Superior temporal gyrus (tissue), 1 donor: Measurements from ENCODE around the gene VSNL1.

ENCODE experiments used
- DNase-seq: peaks from one replicate; pipeline ENCODE4 v3.0.0-alpha.2; 2016; ENCODE audit errors: extremely low spot score

Gene VSNL1

GRCh38 chr2:17614174-17614930 lies 73.9 kb downstream of the VSNL1 start:
- no peak for DNase-seq

DNA sequence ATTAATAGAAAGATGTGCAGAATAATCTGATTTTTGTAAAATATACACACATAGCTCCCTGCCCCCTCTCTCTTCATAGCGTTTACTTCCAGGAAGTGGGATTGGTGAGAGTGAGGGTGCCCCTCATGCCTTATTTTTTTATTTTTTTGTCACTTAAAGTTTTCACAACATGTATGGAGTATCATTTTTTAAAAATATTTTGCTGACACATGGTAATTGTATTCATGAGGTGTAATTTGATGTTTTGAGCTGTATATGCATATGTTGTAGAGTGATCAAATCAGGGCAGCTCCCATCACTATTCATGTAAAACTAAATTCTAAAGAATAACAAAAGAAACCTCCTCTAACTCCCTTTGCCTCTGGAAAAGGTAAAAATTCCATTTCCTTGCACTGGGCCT lies 74.7 kb downstream of the VSNL1 start:
- no peak for DNase-seq

- DNase-seq, result no peak
Measured at GRCh38 chr2:17615728-17616351, 75.3 kb downstream of the VSNL1 start.

GRCh38 chr2:17616405-17616804 lies 75.9 kb downstream of the VSNL1 start:
- DNase-seq, result no peak

DNA sequence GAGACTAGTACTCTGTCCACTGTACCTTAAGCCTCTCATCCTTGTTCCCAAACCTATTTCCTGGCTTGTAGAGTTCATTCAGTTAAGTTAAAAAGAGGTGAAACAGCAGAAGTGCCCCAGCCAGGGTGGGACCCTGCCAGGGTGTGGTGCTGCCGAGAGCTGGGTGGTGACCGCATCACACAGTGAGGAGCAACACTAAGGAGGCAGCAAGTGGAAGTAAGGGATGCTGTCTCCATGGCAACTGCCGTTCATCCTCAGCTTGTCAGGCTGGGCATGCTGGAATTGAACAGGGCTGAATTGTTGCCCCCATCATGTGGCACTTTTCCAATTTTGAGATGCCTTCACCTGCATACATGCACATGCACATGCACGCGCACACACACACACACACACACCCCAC lies 77.0 kb downstream of the VSNL1 start:
- no peak for DNase-seq

- DNase-seq, result no peak
Measured at GRCh38 chr2:17617955-17618354, 77.5 kb downstream of the VSNL1 start.

- peak; percentile 48 for DNase-seq
Measured at GRCh38 chr2:17620280-17620679, 79.8 kb downstream of the VSNL1 start.

GRCh38 chr2:17620841-17621240 lies 80.3 kb downstream of the VSNL1 start:
- DNase-seq, result no peak

DNA sequence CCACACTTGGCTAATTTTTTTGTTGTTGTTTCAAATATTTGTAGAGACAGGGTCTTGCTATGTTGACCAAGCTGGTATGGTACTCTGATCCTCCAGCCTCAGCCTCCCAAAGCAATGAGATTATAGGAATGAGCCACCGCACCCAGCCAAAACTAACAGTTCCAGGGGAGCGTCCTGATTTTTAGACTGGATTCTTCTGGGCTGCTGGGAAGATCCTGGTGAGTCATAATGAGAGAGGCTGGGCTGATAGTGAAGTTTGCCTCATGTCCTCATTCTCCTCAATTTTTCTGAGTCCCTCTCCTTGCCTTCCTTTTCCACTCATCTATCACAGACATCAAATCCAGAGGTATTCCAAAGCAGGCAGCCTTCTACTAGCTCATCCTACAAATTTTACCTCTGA lies 81.3 kb downstream of the VSNL1 start:
- DNase-seq, result no peak

- no peak for DNase-seq
Measured at GRCh38 chr2:17625446-17625845, 85.0 kb downstream of the VSNL1 start.

GRCh38 chr2:17626986-17627385 lies 86.5 kb downstream of the VSNL1 start:
- no peak for DNase-seq

- no peak for DNase-seq
Measured at GRCh38 chr2:17627434-17627833, 86.9 kb downstream of the VSNL1 start.

- peak; percentile 39 for DNase-seq
Measured at GRCh38 chr2:17628349-17629261, 88.1 kb downstream of the VSNL1 start.

GRCh38 chr2:17630089-17630488 lies 89.6 kb downstream of the VSNL1 start:
- DNase-seq, result no peak

- peak; percentile 64 for DNase-seq
Measured at GRCh38 chr2:17634997-17635396, 94.5 kb downstream of the VSNL1 start.

DNA sequence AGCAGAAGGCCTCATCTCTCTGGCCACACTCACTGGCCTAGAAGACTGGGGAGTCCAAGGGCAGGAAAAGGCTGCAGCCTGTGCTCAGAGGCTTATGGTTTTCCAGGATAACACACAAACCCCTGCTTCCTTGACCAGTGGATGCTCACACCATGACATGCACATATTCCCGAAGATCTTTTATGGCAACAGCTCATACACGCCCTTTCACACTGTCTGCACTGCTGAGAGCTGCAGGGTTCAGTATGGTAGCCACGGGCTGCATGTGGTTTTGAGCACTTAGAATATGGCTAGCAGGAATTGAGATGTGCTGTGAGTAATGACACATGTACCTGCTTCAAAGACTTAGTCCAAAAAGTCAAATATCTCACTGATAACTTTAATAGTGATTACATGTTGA lies 95.8 kb downstream of the VSNL1 start:
- DNase-seq, result no peak

DNA sequence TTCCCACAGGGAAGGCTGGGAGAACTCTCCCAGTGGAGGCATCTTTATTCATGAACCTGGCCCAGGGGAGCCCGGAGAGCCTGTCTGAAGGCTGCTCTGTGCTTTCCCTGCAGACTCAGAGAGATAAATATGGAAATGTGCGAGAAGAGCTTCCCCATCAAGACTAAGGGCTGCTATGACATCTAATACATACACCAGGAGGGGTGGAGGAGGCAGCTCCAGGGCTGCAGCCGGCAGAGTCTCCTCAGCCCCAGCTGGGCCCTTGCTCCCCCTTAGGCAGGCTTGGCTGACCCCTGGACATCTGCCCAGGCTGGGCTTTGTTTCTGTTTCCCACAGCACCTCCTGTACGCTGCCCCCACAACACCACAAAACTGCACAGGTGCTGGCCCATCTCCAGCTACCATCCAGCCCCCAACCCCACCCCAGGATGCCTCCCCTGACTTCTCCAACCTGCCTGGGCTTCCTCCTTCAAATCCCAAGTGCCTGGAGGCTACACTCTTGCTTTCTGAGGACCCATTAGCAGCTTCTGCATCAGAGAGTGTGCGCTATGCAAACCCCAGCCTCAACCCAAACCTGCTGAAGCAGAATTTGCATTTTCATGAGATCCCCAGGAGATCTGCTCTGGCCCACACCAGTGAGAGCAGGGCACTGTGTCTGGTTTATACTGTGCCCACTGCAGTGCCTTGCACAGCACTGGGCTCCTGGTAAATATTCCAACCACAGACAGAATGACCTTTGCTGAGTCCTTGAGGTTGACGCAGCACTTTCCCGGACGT lies 96.8 kb downstream of the VSNL1 start:
- no peak for DNase-seq

- DNase-seq, result peak; percentile 62
Measured at GRCh38 chr2:17638196-17638743, 97.8 kb downstream of the VSNL1 start.

DNA sequence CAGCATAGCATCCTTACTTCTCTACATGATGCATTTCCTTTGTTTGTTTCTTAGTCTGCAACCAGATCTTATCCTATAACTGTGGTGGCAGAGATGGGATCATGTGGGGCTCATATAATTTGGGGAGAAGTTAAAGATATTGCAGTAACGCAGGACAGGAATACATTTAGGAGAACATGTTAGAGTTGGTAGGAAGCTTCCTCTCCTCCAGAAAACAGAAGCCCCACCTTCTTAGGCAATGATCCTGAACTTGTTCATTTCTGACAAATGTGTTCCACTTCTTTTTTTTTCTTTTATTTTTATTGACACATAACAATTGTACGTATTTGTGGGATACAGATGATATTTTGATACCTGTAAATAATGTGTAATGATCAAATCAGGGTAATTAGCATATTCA lies 99.9 kb downstream of the VSNL1 start:
- DNase-seq, result no peak

DNA sequence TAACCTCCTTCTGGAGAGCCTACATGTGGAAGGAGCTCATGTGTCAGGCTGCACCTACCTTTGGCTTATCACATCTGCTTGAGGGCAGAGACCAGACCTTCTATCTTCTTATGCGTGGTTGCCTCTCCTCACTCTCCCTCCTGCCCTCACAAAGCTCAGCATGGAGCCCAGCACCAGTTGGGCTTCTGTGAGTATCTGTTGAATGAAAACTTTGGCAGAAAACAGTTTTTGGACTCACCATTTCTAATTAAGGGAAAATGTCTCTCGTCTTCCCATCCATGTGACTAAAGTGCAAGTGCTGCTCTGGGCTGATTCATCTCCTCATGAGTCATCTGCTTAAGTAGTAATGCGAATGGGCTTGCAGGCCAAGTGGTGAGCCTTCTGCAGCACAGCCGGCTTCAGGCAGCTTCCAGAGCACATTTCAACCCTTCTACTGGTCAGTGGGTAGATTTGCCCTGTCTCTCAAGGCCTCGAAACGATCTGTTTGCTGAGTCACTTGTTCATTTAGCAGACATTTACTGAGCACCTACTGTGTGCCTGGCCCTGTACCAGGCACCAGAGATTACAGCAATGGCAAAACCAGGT lies 102.6 kb downstream of the VSNL1 start:
- peak; percentile 71 for DNase-seq
